Spleen (tissue), 11 donors: ENCODE measurements around the gene TTC38. TPM values are rescaled to one million over a fixed set of nuclear protein-coding genes. Genes with fewer than 3 reads are reported as not detected.

Source experiments
- DNase-seq: peaks from one replicate; pipeline ENCODE4 v3.0.0-alpha.2; 2020
- H3K27ac ChIP-seq, 8 donors: fragments of 200-600 bp; sonication (generic) in 7 of 8; 1 replicate in 4 of 8; 2 replicates in 4 of 8; pipeline versions ENCODE4 v1.5.0 to v1.8.0; 2016 to 2021; ENCODE audit warnings: inconsistent platforms in 4 of 8, mild to moderate bottlenecking in 4 of 8, moderate library complexity in 1 of 8
- H3K27me3 ChIP-seq, 7 donors: fragments of 200-600 bp; sonication (generic) in 6 of 7; replicated peaks in 1 of 7; 1 replicate in 4 of 7; 2 replicates in 3 of 7; pipeline versions ENCODE4 v1.5.0 to v1.8.0; 2016 to 2021; ENCODE audit warnings: inconsistent platforms in 3 of 7, mild to moderate bottlenecking in 1 of 7
- H3K36me3 ChIP-seq, 6 donors: fragments of 200-600 bp; sonication (generic) in 5 of 6; 1 replicate in 4 of 6; 2 replicates in 2 of 6; pipeline versions ENCODE4 v1.5.0 to v1.8.0; 2016 to 2021; ENCODE audit warnings: inconsistent platforms in 2 of 6
- H3K4me1 ChIP-seq, 6 donors: fragments of 200-600 bp; sonication (generic) in 5 of 6; 1 replicate in 3 of 6; 2 replicates in 3 of 6; pipeline versions ENCODE4 v1.5.0 to v1.8.0; 2016 to 2021; ENCODE audit warnings: inconsistent platforms in 3 of 6
- H3K4me3 ChIP-seq, 8 donors: fragments of 200-600 bp; sonication (generic) in 7 of 8; 1 replicate in 4 of 8; 2 replicates in 4 of 8; pipeline versions ENCODE4 v1.5.0 to v1.8.0; 2016 to 2021; ENCODE audit warnings: inconsistent platforms in 4 of 8, mild to moderate bottlenecking in 4 of 8, moderate library complexity in 2 of 8
- H3K9me3 ChIP-seq, 8 donors: fragments of 200-600 bp; sonication (generic) in 7 of 8; 1 replicate in 4 of 8; 2 replicates in 4 of 8; pipeline versions ENCODE4 v1.5.0 to v1.8.0; 2016 to 2021; ENCODE audit warnings: inconsistent platforms in 4 of 8
- CTCF ChIP-seq, 11 experiments: fragments of 200-600 bp in 7 of 11; fragments of 450-650 bp in 4 of 11; sonication (generic) in 4 of 11; IDR thresholded peaks in 8 of 11; conservative IDR thresholded peaks in 3 of 11; 1 replicate in 7 of 11; 2 replicates in 4 of 11; pipeline versions ENCODE4 v1.4.0 to v1.8.0; 2016 to 2021; ENCODE audit warnings: antibody characterized with exemption in 11 of 11, inconsistent platforms in 4 of 11, mild to moderate bottlenecking in 1 of 11
- POLR2A ChIP-seq, 3 donors: fragments of 450-650 bp; IDR thresholded peaks; one replicate each; pipeline ENCODE4 v1.5.1; 2017; ENCODE audit warnings: antibody characterized with exemption in 3 of 3, mild to moderate bottlenecking in 1 of 3
- POLR2AphosphoS5 ChIP-seq, 3 donors: sonication (generic); formaldehyde crosslinking; IDR thresholded peaks; one replicate each; pipeline ENCODE4 v1.5.1; 2017; ENCODE audit warnings: antibody characterized with exemption in 3 of 3
- WGBS, 5 donors: extraction: QIAGEN DNeasy Blood & Tissue Kit in 3 of 5; methylation state at CpG; one replicate each; pipeline versions ENCODE4 v1.1.5 to v1.1.7; 2013 to 2018; 5-methylcytosine and 5-hydroxymethylcytosine counted together
- intact Hi-C: fragments of 100-400 bp; cut with DNase I; formaldehyde crosslinking; loops from one replicate; pipeline ENCODE4 v1.15.0; 2023; ENCODE audit warnings: low total_unique reads
- polyA plus RNA-seq, 3 donors: library from polyadenylated mRNA; stranded (reverse); fragments of 200-250 nt; gene quantifications; one replicate each; pipeline ENCODE4 v1.2.1, GENCODE V29; 2013
- total RNA-seq, 7 donors: library from RNA; depleted of rRNA in 3 of 7; stranded (reverse); fragments of >200 nt in 3 of 7; fragmentation: NEBNext Ultra II Directional in 4 of 7; extraction: Animal tissue kit (Norgen Biotek cat#: 25700) in 4 of 7; gene quantifications; one replicate each; pipeline versions ENCODE4 v1.1.0 to v1.2.1, GENCODE V29; 2016 to 2021
- donor health status: healthy with polysubstance abuse.
- donor health status: DM: no; HTN: no; CAD: no; lungs with moderate emphysema.
- donor health status: DM: no; HTN: no; CAD: no.
- donor health status: Bipolar disorder and iron deficiency.
- donor health status: healthy.
- donor health status: DM: no; HTN: no; CAD: no.
- donor health status: DM: yes; HTN: yes; CAD: no.

The TTC38 gene
- total and polyA plus RNA-seq, 10 donors = 13.8 to 51.9 (median 33.1) TPM

GRCh38 chr22:46290843-46291785 lies 23.3 kb downstream of the TTC38 start:
- Histone ChIP-seq H3K4me3 (no peak overlapping the region), H3K27me3 (no peaks in the 10 kb centered on the region), H3K9me3 (peaks cover 0 to 15% (median 9%) of the 10 kb centered on the region in 8 donors), H3K27ac (peak overlapping the region in 3 of 8 donors; percentile 28 to 86 (median 86)), H3K4me1 (peaks cover 29 to 80% (median 61%) of the 10 kb centered on the region in 6 donors), H3K36me3 (peaks cover 0 to 71% (median 25%) of the 10 kb centered on the region in 6 donors)
- no peak for TF ChIP-seq POLR2A (IDR thresholded peaks at IDR 0.05)
- peak in 1 of 3 donors; percentile 4 for TF ChIP-seq POLR2AphosphoS5 (IDR thresholded peaks at IDR 0.05)
- no peak for TF ChIP-seq CTCF (IDR thresholded peaks at IDR 0.05 in 8 of 11, conservative IDR thresholded peaks at IDR 0.05 in 3 of 11)
- peak; percentile 74 for DNase-seq
- intact Hi-C loops = no loop called here
- WGBS, 5 donors = 93 to 94% (median 94%) methylated on average over 21 to 23 of the region's 23 CpGs

GRCh38 chr22:46292173-46292572 lies 24.4 kb downstream of the TTC38 start:
- Histone ChIP-seq H3K36me3 (peaks cover 0 to 61% (median 20%) of the 10 kb centered on the region in 6 donors), H3K9me3 (peaks cover 0 to 15% (median 9%) of the 10 kb centered on the region in 8 donors), H3K27ac (peak overlapping the region in 5 of 8 donors; percentile 3 to 78 (median 67)), H3K4me1 (peaks cover 29 to 78% (median 62%) of the 10 kb centered on the region in 6 donors), H3K4me3 (no peak overlapping the region), H3K27me3 (peaks cover 0 to 4% (median 0%) of the 10 kb centered on the region in 7 donors)
- TF ChIP-seq CTCF (IDR thresholded peaks at IDR 0.05 in 8 of 11, conservative IDR thresholded peaks at IDR 0.05 in 3 of 11) (no peak), POLR2A (IDR thresholded peaks at IDR 0.05) (no peak), POLR2AphosphoS5 (IDR thresholded peaks at IDR 0.05) (no peak)
- no peak for DNase-seq
- intact Hi-C loops = no loop called here
- 90 to 96% (median 94%) methylated on average over 3 of the region's 3 CpGs for WGBS, 5 donors

- Histone ChIP-seq H3K27me3 (peaks cover 0 to 5% (median 0%) of the 10 kb centered on the region in 7 donors), H3K27ac (peak overlapping the region in 6 of 8 donors; percentile 39 to 78 (median 66)), H3K9me3 (peaks cover 0 to 15% (median 9%) of the 10 kb centered on the region in 8 donors), H3K36me3 (peaks cover 0 to 57% (median 20%) of the 10 kb centered on the region in 6 donors), H3K4me3 (no peak overlapping the region), H3K4me1 (peaks cover 28 to 78% (median 61%) of the 10 kb centered on the region in 6 donors)
- TF ChIP-seq POLR2AphosphoS5 (IDR thresholded peaks at IDR 0.05) (peak; percentile 5 to 72 (median 58)), POLR2A (IDR thresholded peaks at IDR 0.05) (no peak)
- intact Hi-C loops = no loop called here
- peak; percentile 85 for DNase-seq
- 44 to 90% (median 85%) methylated on average over 3 to 14 of the region's 14 CpGs for WGBS, 5 donors
Measured at GRCh38 chr22:46292732-46293131, 24.9 kb downstream of the TTC38 start.

GRCh38 chr22:46293577-46294260 lies 25.9 kb downstream of the TTC38 start:
- H3K27ac ChIP-seq = peak overlapping the region in 7 of 8 donors; percentile 39 to 78 (median 65)
- H3K4me1 ChIP-seq = peaks cover 19 to 75% (median 53%) of the 10 kb centered on the region in 6 donors
- H3K36me3 ChIP-seq = peaks cover 0 to 55% (median 20%) of the 10 kb centered on the region in 6 donors
- intact Hi-C loops = no loop called here
- WGBS, 5 donors = 57 to 82% (median 58%) methylated on average over 11 of the region's 11 CpGs
- TF ChIP-seq POLR2AphosphoS5 (IDR thresholded peaks at IDR 0.05) = peak; percentile 55 to 76 (median 70)
- no peak for TF ChIP-seq CTCF (IDR thresholded peaks at IDR 0.05 in 8 of 11, conservative IDR thresholded peaks at IDR 0.05 in 3 of 11)
- peak; percentile 84 for DNase-seq
- peaks cover 0 to 5% (median 0%) of the 10 kb centered on the region in 7 donors for H3K27me3 ChIP-seq
- peaks cover 0 to 15% (median 9%) of the 10 kb centered on the region in 8 donors for H3K9me3 ChIP-seq
- H3K4me3 ChIP-seq = no peak overlapping the region
